HEK293 (cell line): ENCODE data around the gene SEPTIN5.

Experiments used
- CTCF ChIA-PET: fragments of 350-600 bp; formaldehyde crosslinking; extraction: SDS; loops from one replicate; lab custom pipeline; 2021; ENCODE audit warnings: antibody characterized with exemption; lab: Yijun Ruan, JAX
- POLR2A ChIA-PET: fragments of 300-600 bp; formaldehyde crosslinking; extraction: SDS; loops from one replicate; lab custom pipeline; 2020; ENCODE audit warnings: antibody characterized with exemption, inconsistent platforms; lab: Yijun Ruan, JAX
- H3K27ac ChIP-seq: fragments of 200-500 bp; sonication (Bioruptor generic); 2 replicates; pipeline ENCODE4 v1.5.1; 2014; ENCODE audit warnings: low read depth, low read length, control low read depth, inconsistent platforms; ENCODE audit errors: extremely low read depth
- H3K36me3 ChIP-seq, 2 experiments: fragments of 200-500 bp in 1 of 2; sonication (Bioruptor generic) in 1 of 2; 1 replicate in 1 of 2; 2 replicates in 1 of 2; pipeline ENCODE4 v1.5.1; 2014 to 2017; ENCODE audit warnings: inconsistent platforms in 2 of 2, low read length in 2 of 2; ENCODE audit not compliant: control insufficient read depth in 2 of 2, insufficient read depth in 1 of 2
- H3K4me1 ChIP-seq: fragments of 200-500 bp; sonication (Bioruptor generic); 2 replicates; pipeline ENCODE4 v1.5.1; 2014; ENCODE audit warnings: mild to moderate bottlenecking, low read length, inconsistent platforms; ENCODE audit not compliant: control insufficient read depth, insufficient read depth
- H3K4me3 ChIP-seq: 2 replicates; pipeline ENCODE4 v1.5.1; 2011; ENCODE audit warnings: low read depth, mild to moderate bottlenecking, control low read depth, low read length, moderate library complexity
- H3K9me3 ChIP-seq: fragments of 200-500 bp; sonication (Bioruptor generic); 2 replicates; pipeline ENCODE4 v1.5.1; 2014; ENCODE audit warnings: low read depth, low read length, inconsistent platforms; ENCODE audit not compliant: control insufficient read depth, insufficient read depth
- WT1 ChIP-seq: fragments of 450-650 bp; formaldehyde crosslinking; IDR thresholded peaks from 2 replicates; pipeline ENCODE4 v1.5.1; 2016; ENCODE audit warnings: missing biosample characterization, missing genetic modification characterization
- ZBTB21 ChIP-seq: fragments of 450-650 bp; formaldehyde crosslinking; IDR thresholded peaks from 2 replicates; pipeline ENCODE4 v1.5.1; 2017; ENCODE audit warnings: missing biosample characterization, missing genetic modification characterization
- ZFHX2 ChIP-seq: fragments of 450-650 bp; formaldehyde crosslinking; conservative IDR thresholded peaks from 2 replicates; pipeline ENCODE4 v1.5.1; 2016; ENCODE audit warnings: missing biosample characterization, missing genetic modification characterization
- ZIC2 ChIP-seq: fragments of 450-650 bp; formaldehyde crosslinking; IDR thresholded peaks from 2 replicates; pipeline ENCODE4 v1.5.1; 2016; ENCODE audit warnings: missing biosample characterization, missing genetic modification characterization
- ZNF114 ChIP-seq: fragments of 450-650 bp; formaldehyde crosslinking; IDR thresholded peaks from 2 replicates; pipeline ENCODE4 v1.5.0; 2017; ENCODE audit warnings: missing biosample characterization, missing genetic modification characterization
- ZNF2 ChIP-seq: fragments of 450-650 bp; formaldehyde crosslinking; IDR thresholded peaks from 2 replicates; pipeline ENCODE4 v1.5.1; 2016; ENCODE audit warnings: missing biosample characterization, missing genetic modification characterization
- ZNF324 ChIP-seq: fragments of 450-650 bp; formaldehyde crosslinking; IDR thresholded peaks from 2 replicates; pipeline ENCODE4 v1.5.1; 2016; ENCODE audit warnings: missing biosample characterization, missing genetic modification characterization
- ZNF341 ChIP-seq: fragments of 450-650 bp; formaldehyde crosslinking; IDR thresholded peaks from 2 replicates; pipeline ENCODE4; 2016; ENCODE audit warnings: low read depth, missing biosample characterization, missing genetic modification characterization
- ZNF350 ChIP-seq: fragments of 450-650 bp; formaldehyde crosslinking; IDR thresholded peaks from 2 replicates; pipeline ENCODE4 v1.5.0; 2017; ENCODE audit warnings: missing biosample characterization, mild to moderate bottlenecking, missing genetic modification characterization
- ZNF404 ChIP-seq: fragments of 450-650 bp; formaldehyde crosslinking; IDR thresholded peaks from 2 replicates; pipeline ENCODE4 v1.5.1; 2017; ENCODE audit warnings: missing biosample characterization, missing genetic modification characterization
- ZNF510 ChIP-seq: fragments of 450-650 bp; formaldehyde crosslinking; IDR thresholded peaks from 2 replicates; pipeline ENCODE4 v1.5.1; 2018; ENCODE audit warnings: mild to moderate bottlenecking, missing genetic modification characterization, missing biosample characterization; ENCODE audit not compliant: insufficient replicate concordance
- ZNF514 ChIP-seq: fragments of 450-650 bp; formaldehyde crosslinking; IDR thresholded peaks from 2 replicates; pipeline ENCODE4 v1.5.1; 2016; ENCODE audit warnings: missing biosample characterization, missing genetic modification characterization
- ZNF555 ChIP-seq: fragments of 450-650 bp; formaldehyde crosslinking; conservative IDR thresholded peaks from 2 replicates; pipeline ENCODE4 v1.5.1; 2017; ENCODE audit warnings: missing biosample characterization, mild to moderate bottlenecking, missing genetic modification characterization, inconsistent platforms
- ZNF558 ChIP-seq: fragments of 450-650 bp; formaldehyde crosslinking; IDR thresholded peaks from 2 replicates; pipeline ENCODE4 v1.5.1; 2016; ENCODE audit warnings: missing biosample characterization, missing genetic modification characterization
- ZNF629 ChIP-seq: fragments of 450-650 bp; formaldehyde crosslinking; IDR thresholded peaks from 2 replicates; pipeline ENCODE4 v1.5.1; 2017; ENCODE audit warnings: missing biosample characterization, missing genetic modification characterization
- ZNF768 ChIP-seq: fragments of 450-650 bp; formaldehyde crosslinking; IDR thresholded peaks from 2 replicates; pipeline ENCODE4 v1.5.1; 2018; ENCODE audit warnings: missing biosample characterization, mild to moderate bottlenecking, missing genetic modification characterization
- TF ChIP-seq, protein P1 (sequence below): fragments of 450-650 bp; formaldehyde crosslinking; IDR thresholded peaks from 2 replicates; pipeline ENCODE4 v1.5.1; 2016; ENCODE audit warnings: missing biosample characterization, missing genetic modification characterization
- TF ChIP-seq, protein P2 (sequence below): fragments of 450-650 bp; formaldehyde crosslinking; IDR thresholded peaks from 2 replicates; pipeline ENCODE4 v1.5.1; 2016; ENCODE audit warnings: missing biosample characterization, missing genetic modification characterization
- TF ChIP-seq, protein P3 (sequence below): fragments of 450-650 bp; formaldehyde crosslinking; IDR thresholded peaks from 2 replicates; pipeline ENCODE4 v1.5.1; 2016; ENCODE audit warnings: missing biosample characterization, missing genetic modification characterization, borderline replicate concordance
- TF ChIP-seq, protein P4 (sequence below): fragments of 450-650 bp; IDR thresholded peaks from 2 replicates; pipeline ENCODE4 v1.5.1; 2018; ENCODE audit warnings: missing biosample characterization, missing genetic modification characterization

Gene SEPTIN5

DNA sequence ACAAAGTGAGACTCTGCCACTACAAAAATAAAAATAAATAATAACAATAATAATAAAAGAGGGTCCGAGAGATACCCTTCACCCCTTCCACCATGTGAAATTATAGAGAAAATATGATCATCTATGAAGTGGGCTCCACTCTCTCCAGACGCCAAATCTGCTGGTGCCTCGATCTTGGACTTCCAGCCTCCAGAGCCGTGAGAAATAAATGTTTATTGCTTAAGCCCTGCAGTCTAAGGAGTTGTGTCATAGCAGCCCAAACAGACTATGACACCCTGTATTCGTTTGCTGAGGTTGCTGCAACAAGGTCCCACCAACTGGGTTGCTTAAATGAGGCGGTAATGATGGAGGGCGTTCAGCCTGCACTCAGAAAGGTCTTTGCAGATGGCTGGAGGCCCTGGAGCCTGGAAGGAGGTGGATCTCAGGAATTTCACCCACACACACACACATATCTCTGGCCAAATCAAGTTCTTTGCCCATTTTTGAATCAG, 7.6 kb upstream of the SEPTIN5 start (continued):
- TF ChIP-seq ZFHX2 = no peak
- TF ChIP-seq ZNF514 (tag by site-specific recombination) = no peak
- TF ChIP-seq ZNF341 (tag by site-specific recombination) = no peak
- no peak for TF ChIP-seq ZBTB21 (tag by site-specific recombination)
- no peak for TF ChIP-seq ZNF324 (tag by site-specific recombination)
- TF ChIP-seq ZNF114 (tag by site-specific recombination) = no peak
- no peak for TF ChIP-seq WT1
- TF ChIP-seq ZNF555 = no peak
- no peak for TF ChIP-seq ZNF768 (tag by site-specific recombination)
- TF ChIP-seq ZIC2 (tag by site-specific recombination) = no peak

DNA sequence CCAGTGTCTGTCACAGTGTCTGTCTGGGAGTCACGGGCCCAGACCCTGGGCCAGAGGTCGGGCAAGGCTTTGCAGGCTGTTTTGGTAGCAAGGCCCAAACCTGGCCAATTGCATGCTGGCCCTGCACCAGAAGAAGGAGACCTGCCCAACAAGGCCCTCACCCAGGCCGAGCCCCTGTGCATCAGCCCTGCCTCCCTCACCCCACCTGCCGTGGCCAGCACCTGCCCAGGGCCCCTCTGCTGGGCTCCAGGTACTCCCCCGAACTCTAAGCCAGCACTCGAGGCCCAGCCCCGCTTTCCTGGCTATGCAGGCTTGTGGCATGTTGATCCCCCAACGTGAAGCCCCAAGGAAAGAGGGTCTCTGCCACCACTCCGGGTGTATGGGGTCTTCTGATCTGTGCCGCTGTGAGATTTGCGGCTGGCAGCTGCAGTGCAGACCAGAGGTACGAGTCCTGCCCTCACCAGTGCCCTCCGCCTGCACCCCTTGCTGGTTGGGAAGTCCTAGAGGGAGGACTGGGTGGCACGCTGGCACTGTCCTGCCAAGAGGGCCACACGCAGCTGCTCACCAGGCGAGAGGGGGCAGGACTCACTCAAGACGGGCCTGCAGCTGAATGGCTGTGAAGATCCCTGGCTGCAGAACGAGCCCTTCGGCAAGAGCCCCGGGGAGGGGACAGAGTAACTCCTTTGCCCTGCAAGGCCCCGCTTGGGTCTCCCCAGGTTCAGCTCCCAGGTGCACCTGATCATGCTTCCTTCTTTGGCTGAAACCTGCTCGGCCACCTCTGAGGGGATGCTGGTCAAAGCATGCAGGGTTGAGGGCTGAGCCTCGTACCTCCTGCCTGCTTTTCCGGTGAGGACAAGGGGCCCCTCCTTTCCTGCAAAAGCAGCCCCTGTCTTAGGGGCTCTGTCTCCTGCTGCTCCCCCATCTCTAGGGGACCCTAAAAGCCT, 6.7 kb upstream of the SEPTIN5 start:
- POLR2A ChIA-PET = no interaction called here
- H3K36me3 ChIP-seq = no peaks in the 10 kb centered on the region
- CTCF ChIA-PET = no interaction called here
- no peaks in the 10 kb centered on the region for H3K9me3 ChIP-seq
- H3K4me3 ChIP-seq = no peak overlapping the region
- no peaks in the 10 kb centered on the region for H3K4me1 ChIP-seq
- H3K27ac ChIP-seq = no peak overlapping the region
- TF ChIP-seq, protein P1, sequence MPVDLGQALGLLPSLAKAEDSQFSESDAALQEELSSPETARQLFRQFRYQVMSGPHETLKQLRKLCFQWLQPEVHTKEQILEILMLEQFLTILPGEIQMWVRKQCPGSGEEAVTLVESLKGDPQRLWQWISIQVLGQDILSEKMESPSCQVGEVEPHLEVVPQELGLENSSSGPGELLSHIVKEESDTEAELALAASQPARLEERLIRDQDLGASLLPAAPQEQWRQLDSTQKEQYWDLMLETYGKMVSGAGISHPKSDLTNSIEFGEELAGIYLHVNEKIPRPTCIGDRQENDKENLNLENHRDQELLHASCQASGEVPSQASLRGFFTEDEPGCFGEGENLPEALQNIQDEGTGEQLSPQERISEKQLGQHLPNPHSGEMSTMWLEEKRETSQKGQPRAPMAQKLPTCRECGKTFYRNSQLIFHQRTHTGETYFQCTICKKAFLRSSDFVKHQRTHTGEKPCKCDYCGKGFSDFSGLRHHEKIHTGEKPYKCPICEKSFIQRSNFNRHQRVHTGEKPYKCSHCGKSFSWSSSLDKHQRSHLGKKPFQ (tag by site-specific recombination) = no peak
- no peak for TF ChIP-seq ZNF510 (tag by site-specific recombination)
- TF ChIP-seq, protein P2, sequence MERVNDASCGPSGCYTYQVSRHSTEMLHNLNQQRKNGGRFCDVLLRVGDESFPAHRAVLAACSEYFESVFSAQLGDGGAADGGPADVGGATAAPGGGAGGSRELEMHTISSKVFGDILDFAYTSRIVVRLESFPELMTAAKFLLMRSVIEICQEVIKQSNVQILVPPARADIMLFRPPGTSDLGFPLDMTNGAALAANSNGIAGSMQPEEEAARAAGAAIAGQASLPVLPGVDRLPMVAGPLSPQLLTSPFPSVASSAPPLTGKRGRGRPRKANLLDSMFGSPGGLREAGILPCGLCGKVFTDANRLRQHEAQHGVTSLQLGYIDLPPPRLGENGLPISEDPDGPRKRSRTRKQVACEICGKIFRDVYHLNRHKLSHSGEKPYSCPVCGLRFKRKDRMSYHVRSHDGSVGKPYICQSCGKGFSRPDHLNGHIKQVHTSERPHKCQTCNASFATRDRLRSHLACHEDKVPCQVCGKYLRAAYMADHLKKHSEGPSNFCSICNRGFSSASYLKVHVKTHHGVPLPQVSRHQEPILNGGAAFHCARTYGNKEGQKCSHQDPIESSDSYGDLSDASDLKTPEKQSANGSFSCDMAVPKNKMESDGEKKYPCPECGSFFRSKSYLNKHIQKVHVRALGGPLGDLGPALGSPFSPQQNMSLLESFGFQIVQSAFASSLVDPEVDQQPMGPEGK = no peak
- TF ChIP-seq ZNF404 (tag by site-specific recombination) = no peak
- TF ChIP-seq, protein P3, sequence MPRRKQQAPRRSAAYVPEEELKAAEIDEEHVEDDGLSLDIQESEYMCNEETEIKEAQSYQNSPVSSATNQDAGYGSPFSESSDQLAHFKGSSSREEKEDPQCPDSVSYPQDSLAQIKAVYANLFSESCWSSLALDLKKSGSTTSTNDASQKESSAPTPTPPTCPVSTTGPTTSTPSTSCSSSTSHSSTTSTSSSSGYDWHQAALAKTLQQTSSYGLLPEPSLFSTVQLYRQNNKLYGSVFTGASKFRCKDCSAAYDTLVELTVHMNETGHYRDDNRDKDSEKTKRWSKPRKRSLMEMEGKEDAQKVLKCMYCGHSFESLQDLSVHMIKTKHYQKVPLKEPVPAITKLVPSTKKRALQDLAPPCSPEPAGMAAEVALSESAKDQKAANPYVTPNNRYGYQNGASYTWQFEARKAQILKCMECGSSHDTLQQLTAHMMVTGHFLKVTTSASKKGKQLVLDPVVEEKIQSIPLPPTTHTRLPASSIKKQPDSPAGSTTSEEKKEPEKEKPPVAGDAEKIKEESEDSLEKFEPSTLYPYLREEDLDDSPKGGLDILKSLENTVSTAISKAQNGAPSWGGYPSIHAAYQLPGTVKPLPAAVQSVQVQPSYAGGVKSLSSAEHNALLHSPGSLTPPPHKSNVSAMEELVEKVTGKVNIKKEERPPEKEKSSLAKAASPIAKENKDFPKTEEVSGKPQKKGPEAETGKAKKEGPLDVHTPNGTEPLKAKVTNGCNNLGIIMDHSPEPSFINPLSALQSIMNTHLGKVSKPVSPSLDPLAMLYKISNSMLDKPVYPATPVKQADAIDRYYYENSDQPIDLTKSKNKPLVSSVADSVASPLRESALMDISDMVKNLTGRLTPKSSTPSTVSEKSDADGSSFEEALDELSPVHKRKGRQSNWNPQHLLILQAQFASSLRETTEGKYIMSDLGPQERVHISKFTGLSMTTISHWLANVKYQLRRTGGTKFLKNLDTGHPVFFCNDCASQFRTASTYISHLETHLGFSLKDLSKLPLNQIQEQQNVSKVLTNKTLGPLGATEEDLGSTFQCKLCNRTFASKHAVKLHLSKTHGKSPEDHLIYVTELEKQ (tag by site-specific recombination) = no peak
- TF ChIP-seq, protein P4, sequence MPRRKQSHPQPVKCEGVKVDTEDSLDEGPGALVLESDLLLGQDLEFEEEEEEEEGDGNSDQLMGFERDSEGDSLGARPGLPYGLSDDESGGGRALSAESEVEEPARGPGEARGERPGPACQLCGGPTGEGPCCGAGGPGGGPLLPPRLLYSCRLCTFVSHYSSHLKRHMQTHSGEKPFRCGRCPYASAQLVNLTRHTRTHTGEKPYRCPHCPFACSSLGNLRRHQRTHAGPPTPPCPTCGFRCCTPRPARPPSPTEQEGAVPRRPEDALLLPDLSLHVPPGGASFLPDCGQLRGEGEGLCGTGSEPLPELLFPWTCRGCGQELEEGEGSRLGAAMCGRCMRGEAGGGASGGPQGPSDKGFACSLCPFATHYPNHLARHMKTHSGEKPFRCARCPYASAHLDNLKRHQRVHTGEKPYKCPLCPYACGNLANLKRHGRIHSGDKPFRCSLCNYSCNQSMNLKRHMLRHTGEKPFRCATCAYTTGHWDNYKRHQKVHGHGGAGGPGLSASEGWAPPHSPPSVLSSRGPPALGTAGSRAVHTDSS (tag by site-specific recombination) = no peak
- no peak for TF ChIP-seq ZNF2 (tag by site-specific recombination)
- no peak for TF ChIP-seq ZNF558 (tag by site-specific recombination)
- no peak for TF ChIP-seq ZNF114 (tag by site-specific recombination)
- TF ChIP-seq ZNF629 (tag by site-specific recombination) = no peak
- no peak for TF ChIP-seq ZNF350 (tag by site-specific recombination)
